HT-29 (cell line): Measurements from ENCODE around the gene CDK15. TPM values are rescaled to one million over a fixed set of nuclear protein-coding genes. Genes with fewer than 3 reads are reported as not detected.
"Not testable (repeated sequence)": the region's sequence is repeated elsewhere in the genome, so short reads cannot be mapped to it uniquely, and the experiment has no call there.

ENCODE experiments used
- DNase-seq: peaks from one replicate; pipeline ENCODE4 v3.0.0-alpha.2; 2015; ENCODE audit warnings: low spot score
- total RNA-seq: library from RNA; depleted of rRNA; stranded (reverse); fragments of >200 nt; shearing (Covaris generic); gene quantifications from 2 replicates; pipeline ENCODE4 v1.2.3, GENCODE V29; 2014

CDK15 gene
- total RNA-seq, 1 experiment from 2014 or later, result not detected

DNA sequence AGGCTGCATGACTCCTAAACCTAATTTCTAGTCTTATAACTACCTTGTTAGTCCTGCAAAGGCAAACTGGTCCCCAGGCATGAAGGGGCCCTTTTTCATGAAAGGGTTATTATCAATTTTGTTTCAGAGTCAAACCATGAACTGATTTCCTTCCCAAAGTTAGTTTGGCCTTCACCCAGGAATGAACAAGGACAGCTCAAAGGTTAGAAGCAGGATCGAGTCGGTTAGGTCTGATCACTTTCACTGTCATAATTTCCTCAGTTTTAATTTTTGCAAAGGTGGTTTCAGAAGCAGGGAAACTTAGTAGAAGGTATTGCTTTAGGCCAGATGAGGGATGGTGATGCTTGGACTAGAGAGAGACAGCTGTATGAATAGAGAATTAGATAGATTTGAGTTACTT lies 16.9 kb upstream of the CDK15 start:
- DNase-seq, result no peak

DNA sequence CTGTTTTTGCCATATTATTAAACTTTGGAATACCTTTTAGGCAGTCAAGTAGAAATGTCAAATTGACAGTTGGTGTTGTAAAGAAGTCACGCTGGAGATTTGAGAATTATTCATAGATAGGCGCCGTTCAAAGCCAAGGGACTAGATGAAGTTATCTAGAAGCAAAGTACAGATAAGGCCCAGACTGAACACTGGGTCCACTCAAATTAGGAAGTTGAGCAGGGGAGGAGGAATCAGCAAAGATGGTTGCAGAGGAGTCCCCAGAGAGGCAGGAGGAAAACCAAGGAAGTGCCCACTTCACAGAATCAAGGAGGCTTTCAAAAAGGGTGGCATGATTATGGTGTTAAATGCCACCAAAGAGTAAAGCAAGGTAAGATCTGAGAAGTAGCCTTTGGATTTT lies 16.0 kb upstream of the CDK15 start:
- no peak for DNase-seq

DNA sequence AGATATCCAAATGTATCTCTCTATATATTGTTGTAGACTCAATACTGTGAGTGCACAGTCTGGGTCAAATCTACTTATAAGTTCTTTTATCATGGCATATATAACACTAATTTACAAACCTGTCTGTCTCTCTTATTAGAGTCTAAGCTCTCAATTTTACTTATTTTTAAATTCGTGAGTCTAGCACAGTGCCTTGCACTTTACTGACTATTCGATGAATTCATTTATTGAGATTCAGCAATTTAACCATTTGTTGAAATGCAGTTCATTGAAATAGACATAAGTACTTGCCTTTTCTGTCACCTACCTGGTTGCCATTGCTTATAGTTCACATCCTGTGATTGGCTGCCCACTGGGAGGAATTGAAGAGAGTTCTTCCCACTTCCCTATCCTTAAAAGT lies 15.3 kb upstream of the CDK15 start:
- DNase-seq, result no peak

DNA sequence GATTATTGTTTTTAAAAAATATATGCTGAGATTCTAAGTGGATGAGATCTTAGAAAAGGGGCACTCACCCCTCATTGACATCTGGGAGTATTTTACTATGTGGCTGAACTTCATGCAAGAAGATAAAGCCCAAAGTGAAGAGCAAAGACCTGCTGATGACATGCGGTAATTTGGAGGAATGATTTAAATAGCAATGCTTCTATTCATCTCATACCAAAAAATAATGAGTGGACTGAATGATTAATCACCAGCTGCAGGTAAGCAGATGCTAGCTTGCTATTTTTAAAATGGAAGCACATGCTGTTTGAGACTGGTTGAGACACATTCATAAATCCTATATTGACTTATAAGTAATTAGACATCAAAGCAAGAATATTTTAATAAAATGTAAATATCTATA lies 12.7 kb upstream of the CDK15 start:
- no peak for DNase-seq

DNA sequence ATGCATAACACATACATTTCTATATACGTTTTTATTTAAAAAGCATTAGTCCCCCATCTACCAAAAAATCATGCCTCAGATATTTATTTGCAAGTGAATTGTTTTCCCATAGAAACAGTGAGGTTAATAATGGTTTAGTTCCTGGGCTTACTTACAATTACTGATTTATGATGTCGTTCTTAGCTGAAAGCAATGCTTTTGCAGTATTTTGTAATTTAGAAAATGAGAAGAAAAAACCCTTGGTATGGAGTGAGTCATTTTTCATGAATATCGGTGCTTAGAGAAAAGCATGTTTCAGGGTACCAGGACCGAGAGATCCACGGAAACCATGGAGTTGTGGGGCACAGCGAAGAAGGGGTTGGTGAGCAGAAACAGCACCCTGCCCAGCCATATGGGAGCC lies 12.0 kb upstream of the CDK15 start:
- DNase-seq, result no peak

DNA sequence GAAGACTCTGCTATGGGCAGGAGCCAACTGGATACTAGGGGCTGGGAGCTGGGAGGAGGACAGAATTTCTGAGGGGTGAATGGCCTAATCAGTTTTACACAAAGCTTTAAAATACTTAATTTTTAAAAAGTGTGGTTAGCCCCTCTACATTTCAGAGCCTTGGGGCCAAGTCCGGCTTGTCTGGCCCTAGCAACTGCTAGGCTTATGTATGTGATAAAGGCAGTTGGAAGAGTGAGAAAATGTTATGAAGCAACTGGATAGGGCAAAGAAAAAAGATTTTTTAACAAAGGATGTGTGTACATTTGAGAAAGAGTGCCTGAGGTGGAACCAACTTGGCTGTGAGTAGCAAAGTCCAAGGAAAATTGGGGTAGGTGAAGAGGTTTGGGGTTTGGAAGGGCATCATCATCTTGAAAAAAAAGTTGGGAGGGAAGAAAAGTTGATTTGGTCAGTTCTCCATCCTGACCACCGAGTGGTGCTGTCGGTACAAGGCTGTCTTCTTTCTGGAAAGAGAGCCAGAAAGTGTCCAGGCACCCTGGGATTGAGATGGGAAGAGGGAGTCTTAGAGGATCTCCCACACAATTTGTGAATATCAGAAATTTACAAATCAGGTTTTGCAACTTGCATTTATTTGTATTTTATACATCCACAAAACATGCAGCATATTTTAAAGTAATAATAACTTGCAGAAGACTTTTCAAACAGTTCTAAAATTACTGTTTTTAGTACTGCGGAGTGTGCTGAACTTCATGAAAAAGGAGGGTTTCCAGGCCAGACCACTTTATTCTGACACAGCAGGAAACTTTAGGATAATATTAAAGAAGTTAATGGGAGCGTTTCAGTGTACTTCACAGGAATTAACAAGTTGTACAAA lies 10.5 kb upstream of the CDK15 start:
- DNase-seq, result peak; percentile 40

DNA sequence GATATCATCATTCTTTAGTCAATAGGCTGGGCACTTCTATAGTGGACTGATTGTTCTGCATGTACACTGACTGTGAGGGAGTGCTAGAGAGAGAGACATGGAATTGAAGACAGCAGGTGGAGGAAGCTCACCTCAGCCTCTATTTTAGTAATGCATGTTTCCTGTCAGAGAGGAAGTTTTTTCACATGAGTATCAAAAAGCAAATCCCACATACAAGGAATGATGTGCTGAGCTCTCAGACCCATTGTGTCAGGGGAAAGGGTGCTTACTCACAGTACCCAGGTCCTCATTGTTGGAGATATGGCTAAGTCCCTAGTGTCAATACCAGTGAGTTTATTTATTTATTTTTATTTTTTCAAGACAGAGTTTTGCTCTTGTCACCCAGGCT lies 9.9 kb upstream of the CDK15 start:
- no peak for DNase-seq

DNA sequence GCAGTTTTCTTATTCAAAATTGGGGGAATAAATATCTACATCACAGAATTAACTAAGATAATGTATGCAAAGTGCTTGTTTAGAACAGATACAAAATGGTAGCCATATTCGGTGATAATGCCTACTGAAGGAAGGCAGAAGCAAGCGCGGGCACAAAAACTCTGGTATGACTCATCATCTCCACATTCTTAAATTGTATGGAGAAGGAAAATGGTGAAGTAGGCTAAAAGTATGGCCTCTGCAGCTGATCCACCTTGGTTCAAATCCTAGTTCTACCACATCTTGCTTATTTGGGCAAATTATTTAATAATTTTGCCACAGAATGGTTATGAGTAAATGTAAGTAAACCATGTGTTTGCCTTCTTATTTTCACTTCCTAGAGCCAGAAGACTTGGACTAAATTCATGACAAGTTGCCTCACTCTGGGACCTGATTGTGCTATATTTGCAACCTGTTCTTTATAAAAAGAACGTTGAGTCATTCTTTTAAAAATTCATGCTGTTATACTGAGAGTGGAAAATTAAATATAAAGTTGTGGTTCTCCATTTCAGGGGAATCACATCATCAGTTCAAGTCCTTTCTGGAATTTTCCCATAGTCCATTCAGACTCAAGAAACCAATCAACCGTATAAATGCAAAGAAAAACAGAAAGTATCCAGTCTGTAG lies 9.0 kb upstream of the CDK15 start:
- DNase-seq, result no peak

DNA sequence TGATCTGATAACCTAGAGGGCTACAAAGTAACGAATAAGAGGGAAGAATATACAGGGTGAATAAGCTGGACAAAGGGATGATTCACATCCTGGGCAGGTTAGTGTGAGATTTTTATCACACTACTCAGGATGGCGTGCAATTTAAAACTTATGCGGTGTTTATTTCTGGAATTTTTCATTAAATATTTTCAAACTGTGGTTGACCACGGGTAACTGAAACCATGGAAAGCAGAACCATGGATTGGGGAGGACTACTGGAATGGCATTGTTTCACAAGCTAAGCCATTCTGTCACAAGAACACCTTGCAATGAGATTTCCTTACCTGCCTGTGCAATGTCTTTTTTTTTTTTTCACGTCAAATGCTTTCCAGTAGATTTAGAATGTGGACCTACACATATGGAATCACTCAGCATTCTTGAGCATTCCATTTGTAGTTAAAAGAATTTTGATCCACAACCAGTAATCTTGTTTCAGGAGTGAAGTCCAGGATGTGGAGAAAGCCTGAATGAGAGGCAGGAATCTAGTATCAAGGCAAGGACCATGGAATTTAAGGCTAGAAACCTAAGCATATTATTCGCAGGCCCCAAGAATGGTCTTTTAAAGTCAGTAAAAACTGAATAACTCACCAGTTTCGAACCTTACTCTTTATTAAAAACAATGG lies 8.0 kb upstream of the CDK15 start:
- DNase-seq, result peak; percentile 40

DNA sequence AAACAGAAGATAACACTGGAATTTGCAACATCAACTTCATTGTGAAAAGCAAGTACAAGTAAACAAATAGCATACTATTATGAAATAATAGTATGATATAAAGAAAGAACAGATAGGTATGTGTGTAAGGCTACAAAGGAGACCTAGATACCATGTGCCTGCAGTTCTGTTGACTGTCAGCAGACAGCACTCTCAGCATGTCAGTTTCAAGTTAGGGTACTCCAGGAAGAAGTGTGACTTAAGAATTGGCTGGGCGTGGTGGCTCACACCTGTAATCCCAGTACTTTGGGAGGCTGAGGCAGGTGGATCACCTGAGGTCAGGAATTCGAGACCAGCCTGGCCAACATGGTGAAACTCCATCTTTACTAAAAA lies 7.4 kb upstream of the CDK15 start:
- DNase-seq, result not testable (repeated sequence)

DNA sequence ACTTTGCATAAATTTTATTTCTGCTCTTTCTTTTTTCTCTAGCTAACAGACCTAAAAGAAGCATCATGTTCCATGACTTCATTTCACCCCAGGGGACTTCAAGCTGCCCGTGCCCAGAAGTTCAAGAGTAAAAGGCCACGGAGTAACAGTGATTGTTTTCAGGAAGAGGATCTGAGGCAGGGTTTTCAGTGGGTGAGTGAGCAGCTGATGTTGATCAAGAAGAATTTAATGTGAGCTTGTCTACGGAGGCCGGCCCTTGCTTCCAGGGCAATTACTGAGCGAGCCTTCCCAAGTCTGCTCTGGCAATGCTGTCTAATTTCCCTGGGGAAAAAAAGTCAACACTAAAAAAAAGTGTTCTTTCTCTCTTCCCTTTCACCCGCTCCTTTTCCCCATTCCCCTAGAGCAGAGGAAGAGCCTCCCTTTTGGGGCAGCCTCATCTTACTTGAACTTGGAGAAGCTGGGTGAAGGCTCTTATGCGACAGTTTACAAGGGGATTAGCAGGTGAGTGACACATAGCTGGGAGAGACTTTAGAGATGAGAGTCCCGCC lies 1.2 kb downstream of the CDK15 start:
- no peak for DNase-seq

DNA sequence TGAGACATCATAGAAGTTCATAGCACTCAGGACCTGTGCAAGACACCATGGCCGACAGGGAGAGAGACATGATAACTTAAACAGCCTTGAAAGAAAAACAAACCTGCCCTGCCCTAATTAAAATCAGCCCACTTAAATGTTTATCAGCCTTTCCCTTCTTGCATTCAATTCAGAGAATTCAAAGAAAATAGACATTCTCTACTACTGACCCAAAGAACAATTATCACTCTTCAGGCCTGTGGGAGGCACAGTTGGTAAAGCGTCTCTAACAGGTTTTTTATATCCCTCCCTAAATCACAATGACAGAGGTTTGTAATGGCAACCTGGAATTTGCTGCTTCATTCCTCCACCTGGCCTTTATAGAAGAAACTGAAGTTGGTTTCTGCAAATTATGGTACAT lies 1.7 kb downstream of the CDK15 start:
- DNase-seq, result no peak

DNA sequence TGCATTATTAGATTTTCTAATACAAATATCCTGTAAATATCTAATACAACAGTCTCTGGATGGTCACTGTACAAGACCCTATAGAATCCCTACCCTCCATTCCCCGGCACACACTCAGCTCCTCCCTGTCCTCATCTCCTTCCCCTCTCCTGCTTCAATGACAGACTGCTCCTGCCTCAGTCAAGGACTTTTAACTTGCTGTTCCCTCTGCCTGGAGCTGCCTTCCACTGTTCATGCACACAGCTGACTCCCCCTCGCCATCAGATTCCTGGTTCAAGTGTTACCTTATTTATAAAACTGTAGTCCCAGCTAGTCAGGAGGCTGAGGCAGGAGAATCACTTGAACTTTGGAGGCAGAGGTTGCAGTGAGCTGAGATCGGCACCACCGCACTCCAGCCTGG lies 3.3 kb downstream of the CDK15 start:
- no peak for DNase-seq

DNA sequence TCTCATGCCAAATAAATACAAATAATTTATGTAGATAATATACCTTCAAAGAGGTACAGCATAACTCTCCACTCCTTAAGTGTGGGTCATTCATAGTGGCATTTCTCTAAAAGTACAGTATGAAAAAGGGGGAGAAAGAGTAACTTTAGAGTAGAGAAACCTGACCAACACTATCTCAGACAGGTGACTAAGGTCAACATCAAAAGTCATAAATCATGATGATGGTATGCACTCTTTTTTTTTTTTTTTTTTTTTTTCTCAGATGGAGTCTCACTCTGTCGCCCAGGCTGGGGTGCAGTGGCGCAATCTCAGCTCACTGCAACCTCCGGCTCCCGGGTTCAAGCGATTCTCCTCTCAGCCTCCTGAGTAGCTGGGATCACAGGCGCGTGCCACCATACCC lies 4.3 kb downstream of the CDK15 start:
- DNase-seq, result not testable (repeated sequence)

DNA sequence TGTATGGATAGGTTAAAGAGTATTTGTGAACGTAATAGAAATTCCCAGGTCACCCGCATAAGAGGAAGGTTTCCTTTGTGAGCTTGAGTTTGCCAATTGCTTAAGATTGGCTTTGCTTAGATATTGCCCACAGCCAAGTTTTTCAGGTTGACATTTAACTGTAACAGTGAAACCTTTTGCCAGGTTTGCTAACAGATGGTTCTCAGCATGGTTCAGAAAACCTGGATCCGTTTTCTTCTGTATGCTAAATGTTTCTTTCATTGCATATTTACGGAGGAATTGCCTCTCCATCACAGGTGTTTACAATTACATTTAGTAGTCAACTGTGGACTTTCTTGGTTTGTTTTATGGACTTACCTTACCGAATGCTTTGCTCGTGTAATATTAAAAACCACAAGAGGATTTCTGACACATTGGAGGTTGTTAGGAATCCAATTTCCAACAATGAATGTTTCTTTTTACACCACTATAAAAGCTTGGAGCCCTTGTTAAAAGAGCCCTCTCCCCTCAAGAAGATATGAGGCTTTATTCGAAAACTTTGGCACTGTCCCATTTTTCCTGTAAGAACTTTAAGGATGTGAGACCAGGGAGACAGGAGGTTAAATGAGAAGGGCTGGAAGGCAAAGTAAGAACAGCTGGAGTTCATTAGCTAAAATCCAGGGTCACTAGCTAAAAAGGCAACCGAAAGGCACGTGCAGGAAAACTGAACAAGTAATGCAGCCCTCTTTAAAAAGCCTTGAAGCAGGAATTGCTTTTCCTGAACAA lies 7.8 kb downstream of the CDK15 start:
- DNase-seq, result no peak

DNA sequence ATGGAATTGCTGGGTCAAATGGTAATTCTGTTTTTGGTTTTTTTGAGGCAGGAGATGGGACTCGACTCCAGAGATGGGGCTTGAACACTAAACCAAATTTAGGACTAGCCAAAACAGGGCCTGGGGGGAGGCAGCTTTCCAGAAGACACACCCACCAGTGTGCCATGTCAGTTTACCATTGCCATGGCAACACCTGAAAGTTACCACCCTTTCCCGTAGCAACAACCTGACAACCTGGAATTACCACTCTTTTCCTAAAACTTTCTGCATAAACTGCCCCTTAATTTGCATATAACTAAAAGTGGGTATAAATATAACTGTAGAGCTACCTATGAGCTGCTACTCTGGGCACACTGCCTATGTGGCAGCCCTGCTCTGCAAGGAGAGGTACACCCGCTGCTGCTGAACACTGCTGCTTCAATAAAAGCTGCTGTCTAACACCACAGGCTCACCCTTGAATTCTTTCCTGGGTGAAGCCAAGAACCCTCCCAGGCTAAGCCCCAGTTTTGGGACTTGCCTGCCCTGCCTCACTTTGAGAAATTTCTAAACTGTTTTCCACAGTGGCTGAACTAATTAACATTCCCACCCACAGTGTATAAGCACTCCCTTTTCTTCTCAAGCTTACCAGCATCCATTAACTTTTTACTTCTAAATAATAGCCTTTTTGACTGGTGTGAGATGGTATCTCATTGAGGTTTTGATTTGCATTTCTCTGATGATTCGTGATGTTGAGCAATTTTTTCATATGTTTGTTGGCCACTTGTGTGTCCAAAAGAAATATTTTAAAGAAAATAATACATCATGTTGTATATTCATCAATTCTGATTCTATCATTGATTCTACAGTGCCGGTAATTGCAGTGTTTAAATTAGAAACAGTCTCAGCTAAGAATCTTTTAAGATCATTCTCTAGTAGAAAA lies 10.6 kb downstream of the CDK15 start:
- no peak for DNase-seq

DNA sequence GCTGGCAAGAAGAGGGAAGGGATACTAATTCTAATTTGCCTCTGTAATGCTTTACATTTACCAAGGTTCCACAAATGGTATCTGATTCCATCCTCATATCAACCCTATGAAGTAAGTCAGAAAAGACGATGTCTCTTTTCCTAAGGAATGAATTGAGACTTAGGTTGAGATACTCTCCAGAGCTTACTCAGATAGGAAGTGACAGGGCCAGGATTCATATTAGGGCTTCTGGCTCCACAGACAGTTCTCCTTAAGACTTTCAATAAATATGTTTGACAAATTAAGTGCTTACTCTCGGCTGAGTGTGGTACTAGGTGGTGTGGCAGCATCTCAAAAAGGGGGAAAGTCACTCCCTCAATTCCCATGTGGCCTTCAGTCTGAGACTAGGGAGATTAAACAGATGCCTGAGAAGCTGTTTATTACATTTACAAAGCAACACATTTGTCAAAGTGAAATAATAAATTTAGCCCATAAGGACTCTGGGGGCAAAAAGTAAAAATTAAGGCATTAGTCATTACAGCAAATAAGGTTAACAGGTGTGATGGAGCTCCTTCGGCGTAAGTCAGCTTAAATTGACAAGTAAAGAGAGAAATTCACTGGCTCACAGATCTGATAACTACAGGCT lies 14.2 kb downstream of the CDK15 start:
- no peak for DNase-seq

DNA sequence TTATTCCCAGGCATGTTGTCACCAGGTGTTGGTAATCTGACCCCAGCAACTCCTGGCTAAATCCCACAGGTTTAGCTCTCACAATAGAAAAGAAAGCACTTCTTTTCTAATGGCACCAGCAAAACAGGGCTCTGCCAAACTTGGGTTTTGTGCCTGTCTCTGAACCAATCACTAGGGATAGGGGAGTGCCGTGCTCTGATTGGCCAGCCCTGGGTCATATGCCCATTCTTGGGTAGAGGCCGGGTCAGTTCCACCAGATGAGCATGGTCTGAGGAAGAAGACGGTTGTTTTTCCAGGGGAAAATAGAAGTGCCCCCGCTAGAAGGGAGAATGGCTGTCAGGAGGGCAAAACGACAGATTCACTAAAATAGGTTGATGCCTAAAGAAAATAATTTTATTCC lies 14.7 kb downstream of the CDK15 start:
- no peak for DNase-seq

DNA sequence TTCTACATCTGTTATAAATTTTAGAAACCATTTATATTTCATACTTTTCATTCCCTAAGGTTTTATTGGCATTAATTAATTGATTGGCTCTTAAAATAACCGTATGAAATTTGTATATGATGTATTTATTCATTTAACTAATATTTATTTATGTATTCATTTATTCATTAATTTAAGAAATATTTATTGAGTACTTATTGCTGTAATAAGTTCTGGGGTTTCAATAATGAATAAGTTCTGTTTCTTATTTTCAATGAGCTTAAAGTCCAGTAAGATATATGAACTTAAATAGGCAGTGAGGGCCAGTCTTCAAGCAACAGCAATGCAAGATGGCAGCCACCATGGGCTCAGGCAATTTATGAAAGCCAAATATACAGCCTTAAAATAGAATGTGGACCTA lies 17.9 kb downstream of the CDK15 start:
- no peak for DNase-seq

DNA sequence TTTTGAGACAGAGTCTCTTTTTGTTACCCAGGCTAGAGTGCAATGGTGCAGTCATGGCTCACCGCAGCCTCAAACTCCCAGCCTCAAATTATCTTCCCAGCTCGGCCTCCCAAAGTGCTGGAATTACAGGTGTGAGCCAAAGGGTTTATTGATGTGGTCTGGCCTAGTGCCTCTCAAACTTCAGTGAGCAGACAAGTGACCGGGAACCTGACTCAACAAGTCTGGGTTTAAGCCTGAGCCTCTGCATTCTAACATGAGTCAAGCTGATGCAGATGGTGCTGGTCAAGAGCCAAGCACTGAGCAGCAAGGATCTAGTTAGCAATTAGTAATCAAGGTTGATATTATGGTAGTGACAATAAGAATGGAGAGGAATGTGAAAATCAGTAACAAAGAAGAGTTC lies 21.3 kb downstream of the CDK15 start:
- no peak for DNase-seq
